ENCODE results near the gene BAD. TPM values are rescaled to one million over a fixed set of nuclear protein-coding genes. Genes with fewer than 3 reads are reported as not detected.

BAD gene
- total RNA-seq, 1 donor from 2014 or later: 40.0 TPM

GRCh38 chr11:64275841-64276240, 8.6 kb downstream of the BAD start:
- no peak for DNase-seq

DNA sequence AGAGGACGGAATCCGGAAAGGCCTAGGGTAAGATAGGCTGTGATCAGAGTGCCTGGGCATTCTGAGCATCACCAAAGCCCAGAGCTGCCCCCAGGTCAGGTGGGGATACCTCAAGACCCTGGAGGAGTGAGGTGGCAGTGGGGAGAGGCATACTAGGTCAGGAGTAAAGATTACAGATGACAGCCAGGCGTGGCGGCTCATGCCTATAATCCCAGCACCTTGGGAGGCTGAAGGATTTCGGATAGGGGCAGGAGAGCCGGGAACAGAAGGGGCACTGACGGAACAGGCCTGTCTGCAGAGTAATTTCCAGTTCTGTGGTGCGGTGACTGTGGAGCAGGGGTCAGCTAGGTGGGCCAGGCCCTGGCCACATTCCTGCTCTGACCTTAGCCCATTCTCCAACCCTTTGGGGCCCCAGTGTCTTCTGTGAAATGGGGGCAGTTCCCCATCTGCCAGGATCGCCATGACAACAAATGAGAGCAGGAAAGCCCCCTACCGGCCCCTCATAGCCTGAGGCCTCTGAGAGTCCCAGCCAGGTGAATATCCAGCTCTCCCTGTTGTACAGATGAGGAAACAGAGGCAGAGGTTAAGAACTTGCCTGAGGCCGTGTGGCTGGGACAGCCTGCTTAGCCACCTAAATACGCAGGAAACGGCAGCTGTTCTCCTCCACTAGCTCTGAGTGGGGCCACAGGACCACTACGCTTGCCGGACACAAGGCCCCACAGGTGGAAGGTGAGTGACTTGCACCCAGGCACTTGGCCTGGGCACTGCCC, 9.2 kb downstream of the BAD start:
- DNase-seq: no peak

DNA sequence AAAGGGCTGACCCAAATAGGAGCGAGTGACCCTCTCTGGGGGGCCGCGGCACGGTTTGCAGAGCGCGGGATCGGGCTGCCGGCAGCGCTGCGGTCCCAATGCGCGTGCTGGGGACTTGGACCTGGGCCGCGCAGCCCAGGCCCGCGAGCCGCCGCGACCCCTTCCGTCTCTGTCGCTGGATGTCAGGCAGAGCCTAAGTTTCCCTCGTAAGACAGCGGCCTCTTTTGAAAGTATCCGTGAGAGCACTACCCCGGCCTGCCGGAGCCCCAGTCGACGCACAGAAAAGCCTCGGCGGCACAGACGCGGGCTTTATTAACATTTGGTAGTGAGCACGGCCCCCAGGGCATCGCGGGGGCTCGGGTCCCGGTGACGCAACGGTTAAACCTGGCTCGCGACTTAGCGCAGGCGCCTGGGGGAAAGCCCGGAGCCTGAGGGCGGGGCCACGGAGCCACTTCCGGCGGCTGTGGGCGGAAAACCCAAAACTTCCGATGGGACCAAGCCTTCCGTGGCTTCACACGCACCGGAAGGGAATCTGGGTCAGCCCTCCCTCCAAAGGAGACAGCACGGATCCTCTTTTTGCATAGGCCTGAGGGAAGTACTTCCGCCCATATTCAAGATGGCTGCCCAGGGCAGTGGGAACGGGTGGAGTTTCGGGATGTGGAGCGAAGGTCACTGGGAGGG, 14.8 kb downstream of the BAD start:
- peak; percentile 100 for DNase-seq

- DNase-seq: no peak
These were observed 15.4 kb downstream of the BAD start for GRCh38 chr11:64268893-64269539.

GRCh38 chr11:64268025-64268892, 16.2 kb downstream of the BAD start:
- DNase-seq: peak; percentile 62

DNA sequence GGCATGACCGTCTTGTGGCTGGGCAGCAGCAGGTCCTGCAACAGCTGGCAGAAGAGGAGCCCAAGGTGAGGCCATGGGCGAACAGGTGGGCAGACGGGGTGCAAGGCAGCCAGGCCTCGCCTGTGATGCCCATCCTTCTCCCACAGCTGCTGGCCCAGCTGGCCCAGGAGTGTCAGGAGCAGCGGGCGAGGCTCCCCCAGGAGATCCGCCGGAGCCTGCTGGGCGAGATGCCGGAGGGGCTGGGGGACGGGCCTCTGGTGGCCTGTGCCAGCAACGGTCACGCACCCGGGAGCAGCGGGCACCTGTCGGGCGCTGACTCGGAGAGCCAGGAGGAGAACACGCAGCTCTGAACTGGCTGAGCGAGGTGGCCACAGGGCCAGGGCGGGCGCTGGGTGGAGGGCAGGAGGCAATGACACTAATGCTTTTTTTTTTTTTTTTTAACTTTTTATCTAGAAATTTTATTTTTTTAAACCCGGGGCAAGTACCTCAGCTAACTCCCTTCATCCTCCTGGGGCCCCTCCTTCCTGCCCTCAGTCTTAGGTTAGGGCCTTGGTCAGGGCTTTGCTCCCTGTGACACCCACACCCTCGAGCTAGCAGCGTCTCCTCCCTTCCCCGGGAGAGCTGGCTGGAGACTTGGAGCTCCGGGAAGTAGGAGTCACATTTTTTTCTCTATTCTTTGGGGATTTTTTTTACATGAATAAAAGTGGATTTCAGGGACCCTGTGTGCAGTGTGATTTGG, 17.1 kb downstream of the BAD start:
- DNase-seq: no peak

DNA sequence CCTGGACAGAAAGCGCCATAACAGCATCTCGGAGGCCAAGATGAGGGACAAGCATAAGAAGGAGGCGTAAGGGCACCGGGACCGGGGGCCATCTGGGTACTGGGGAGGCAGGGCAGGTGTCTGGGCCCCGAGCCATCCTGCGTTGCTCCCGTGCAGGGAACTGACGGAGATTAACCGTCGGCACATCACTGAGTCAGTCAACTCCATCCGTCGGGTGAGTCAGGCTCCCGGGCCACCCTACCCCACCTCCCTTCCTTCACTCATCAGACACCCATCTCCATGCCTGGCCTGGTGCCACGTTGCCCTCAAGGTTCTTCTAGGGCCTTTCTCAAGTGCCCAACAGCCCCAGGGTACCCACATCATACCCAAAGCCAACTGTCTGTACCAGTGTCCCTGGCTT, 18.1 kb downstream of the BAD start:
- no peak for DNase-seq

- no peak for DNase-seq
These were observed 19.0 kb downstream of the BAD start for GRCh38 chr11:64265176-64266160.

GRCh38 chr11:64264371-64264852, 20.1 kb downstream of the BAD start:
- DNase-seq: no peak

DNA sequence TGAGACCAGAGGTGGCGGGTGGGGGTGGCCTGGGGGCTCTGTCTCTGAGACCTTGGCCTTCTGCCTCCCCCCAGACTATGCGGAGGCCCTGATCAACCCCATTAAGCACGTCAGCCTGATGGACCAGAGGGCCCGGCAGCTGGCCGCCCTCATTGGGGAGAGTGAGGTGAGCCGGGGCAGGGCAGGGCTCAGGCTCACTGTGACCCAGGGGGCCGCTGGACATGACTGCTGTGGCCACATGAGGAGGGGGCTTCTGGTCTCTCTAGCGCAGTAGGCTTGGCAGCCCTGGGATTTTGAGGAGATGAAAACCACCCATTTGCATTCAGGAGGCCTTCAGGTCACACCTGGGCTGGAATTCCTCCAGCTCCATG, 20.5 kb downstream of the BAD start:
- DNase-seq: no peak

GRCh38 chr11:64263021-64263946, 21.2 kb downstream of the BAD start:
- DNase-seq: no peak

- DNase-seq: no peak
These were observed 22.0 kb downstream of the BAD start for GRCh38 chr11:64262271-64263002.

DNA sequence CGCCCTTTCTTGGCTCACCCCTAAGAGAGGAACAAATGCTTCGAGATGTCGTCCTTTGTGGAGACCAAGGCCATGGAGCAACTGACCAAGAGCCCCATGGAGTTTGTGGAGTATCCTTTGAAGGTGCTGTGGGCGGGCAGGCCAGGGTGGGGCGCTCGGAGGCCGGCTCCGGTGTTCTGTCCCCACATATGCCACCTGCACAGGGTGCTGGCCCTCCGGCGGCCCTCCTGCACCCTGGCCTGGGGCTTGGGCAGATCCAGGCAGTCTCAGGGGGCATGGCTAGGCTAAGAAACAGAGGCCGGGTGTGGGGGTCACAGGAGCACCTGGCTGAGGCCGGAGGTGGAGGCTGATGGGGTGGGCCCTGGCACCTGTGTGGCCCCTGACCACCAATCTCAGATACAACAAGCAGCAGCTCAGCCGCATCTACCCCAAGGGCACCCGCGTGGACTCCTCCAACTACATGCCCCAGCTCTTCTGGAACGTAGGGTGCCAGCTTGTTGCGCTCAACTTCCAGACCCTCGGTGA, 22.8 kb downstream of the BAD start:
- DNase-seq: no peak

- no peak for DNase-seq
These were observed 24.2 kb downstream of the BAD start for GRCh38 chr11:64260147-64260708.

DNA sequence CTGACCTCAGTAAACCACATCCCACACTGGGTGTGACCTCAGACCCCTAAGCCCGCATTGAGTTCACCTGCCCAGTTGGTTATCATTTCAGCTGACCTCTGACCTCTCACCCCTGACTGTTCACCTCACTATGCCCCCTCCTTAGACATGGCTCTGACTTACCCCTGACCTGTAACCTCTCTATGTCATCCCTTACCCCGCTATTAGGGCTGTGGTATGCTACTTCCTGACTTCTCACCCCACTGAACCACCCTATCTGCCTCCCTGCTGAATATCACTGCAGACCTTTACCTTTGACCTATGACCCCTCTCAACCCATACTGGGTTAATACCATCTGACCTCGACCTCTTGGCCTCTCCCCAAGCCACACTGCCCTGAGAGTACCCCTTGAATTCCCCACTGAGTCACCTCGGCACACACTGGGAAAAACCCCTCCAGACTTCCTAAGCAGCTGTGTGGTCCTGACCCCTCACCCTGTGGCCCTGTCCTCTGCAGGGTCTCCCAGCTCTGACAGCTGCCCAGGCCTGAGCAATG, 24.9 kb downstream of the BAD start:
- DNase-seq: no peak

DNA sequence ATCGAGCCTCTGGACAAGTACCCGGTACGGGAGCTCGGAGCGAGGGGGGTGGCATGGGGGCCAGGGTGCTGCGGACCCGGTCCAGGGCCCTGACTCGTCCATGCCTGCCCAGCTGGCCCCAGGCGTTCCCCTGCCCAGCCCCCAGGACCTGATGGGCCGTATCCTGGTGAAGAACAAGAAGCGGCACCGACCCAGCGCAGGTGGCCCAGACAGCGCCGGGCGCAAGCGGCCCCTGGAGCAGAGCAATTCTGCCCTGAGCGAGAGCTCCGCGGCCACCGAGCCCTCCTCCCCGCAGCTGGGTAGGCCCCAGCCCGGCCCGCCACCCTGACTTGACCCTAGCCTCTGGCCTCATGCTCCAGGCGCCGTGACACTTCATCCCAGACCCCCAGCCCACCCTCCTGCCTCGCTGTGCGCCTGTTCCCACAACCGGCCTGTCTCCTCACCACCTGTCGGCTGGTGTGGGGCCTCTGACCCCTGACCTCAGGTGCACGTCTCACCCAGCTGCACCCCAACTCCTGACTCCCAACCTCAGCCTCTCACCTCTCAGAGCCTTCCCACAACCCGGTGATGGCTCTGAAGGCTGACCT, 25.4 kb downstream of the BAD start:
- DNase-seq: no peak

- no peak for DNase-seq
These were observed 26.1 kb downstream of the BAD start for GRCh38 chr11:64258356-64258755.
